HepG2 (cell line): ENCODE results near the gene EFNA3. TPM values are rescaled to one million over a fixed set of nuclear protein-coding genes. Genes with fewer than 3 reads are reported as not detected.
A peak's percentile ranks its signal among the peaks of the same experiment; 100 is the strongest.

ENCODE experiments used
- AHDC1 ChIP-seq: sonication (generic); formaldehyde crosslinking; IDR thresholded peaks from 2 replicates; pipeline ENCODE4 v1.5.1; 2020; ENCODE audit warnings: mild to moderate bottlenecking, missing genetic modification reagents, borderline replicate concordance
- ATF2 ChIP-seq: sonication (generic); formaldehyde crosslinking; IDR thresholded peaks from 2 replicates; pipeline ENCODE4 v1.4.0; 2020; ENCODE audit warnings: missing genetic modification reagents
- CENPT ChIP-seq: sonication (generic); formaldehyde crosslinking; IDR thresholded peaks from 2 replicates; pipeline ENCODE4 v1.8.0; 2022; ENCODE audit warnings: low read depth, mild to moderate bottlenecking, moderate library complexity, missing genetic modification reagents
- CREB3 ChIP-seq: sonication (generic); formaldehyde crosslinking; IDR thresholded peaks from 2 replicates; pipeline ENCODE4 v1.5.0; 2020; ENCODE audit warnings: missing genetic modification reagents
- ELF1 ChIP-seq: sonication (generic); formaldehyde crosslinking; IDR thresholded peaks from 2 replicates; pipeline ENCODE4 v1.4.0; 2020; ENCODE audit warnings: missing genetic modification reagents
- ERF ChIP-seq: IDR thresholded peaks from 2 replicates; pipeline ENCODE4 v1.6.1; 2018; ENCODE audit warnings: missing biosample characterization, missing genetic modification reagents
- ESRRA ChIP-seq: sonication (generic); formaldehyde crosslinking; IDR thresholded peaks from 2 replicates; pipeline ENCODE4 v1.5.1; 2020; ENCODE audit warnings: mild to moderate bottlenecking, low read depth, missing genetic modification reagents
- RELA ChIP-seq: sonication (generic); formaldehyde crosslinking; IDR thresholded peaks from 2 replicates; pipeline ENCODE4 v1.4.0; 2020; ENCODE audit warnings: missing genetic modification reagents
- SRY ChIP-seq: sonication (generic); formaldehyde crosslinking; IDR thresholded peaks from 2 replicates; pipeline ENCODE4 v1.8.0; 2022; ENCODE audit warnings: mild to moderate bottlenecking, missing genetic modification reagents
- TFE3 ChIP-seq: IDR thresholded peaks from 2 replicates; pipeline ENCODE4 v1.6.1; 2016
- TSC22D2 ChIP-seq: sonication (generic); formaldehyde crosslinking; IDR thresholded peaks from 2 replicates; pipeline ENCODE4 v1.5.1; 2020; ENCODE audit warnings: missing genetic modification reagents, mild to moderate bottlenecking, borderline replicate concordance
- ZNF143 ChIP-seq: sonication (generic); formaldehyde crosslinking; IDR thresholded peaks from 2 replicates; pipeline ENCODE4 v1.4.0; 2020; ENCODE audit warnings: missing genetic modification reagents
- ZNF678 ChIP-seq: sonication (generic); formaldehyde crosslinking; IDR thresholded peaks from 2 replicates; pipeline ENCODE4 v1.4.0; 2020; ENCODE audit warnings: mild to moderate bottlenecking, missing genetic modification reagents
- ZNF713 ChIP-seq: sonication (generic); formaldehyde crosslinking; IDR thresholded peaks from 2 replicates; pipeline ENCODE4 v1.4.0; 2020; ENCODE audit warnings: mild to moderate bottlenecking, missing genetic modification reagents
- ZNF720 ChIP-seq: sonication (generic); formaldehyde crosslinking; IDR thresholded peaks from 2 replicates; pipeline ENCODE4 v1.4.0; 2020; ENCODE audit warnings: missing genetic modification reagents
- ZNF746 ChIP-seq: sonication (generic); formaldehyde crosslinking; IDR thresholded peaks from 2 replicates; pipeline ENCODE4 v1.8.0; 2022; ENCODE audit warnings: mild to moderate bottlenecking, missing genetic modification reagents
- ZSCAN31 ChIP-seq: sonication (generic); formaldehyde crosslinking; IDR thresholded peaks from 2 replicates; pipeline ENCODE4 v1.5.0; 2020; ENCODE audit warnings: low read depth, mild to moderate bottlenecking, missing genetic modification reagents
- polyA plus RNA-seq, 8 experiments: library from polyadenylated mRNA; depleted of rRNA in 3 of 8; stranded (reverse) in 7 of 8; unstranded in 1 of 8; fragments of >200 nt; fragmentation: Illumina TruSeq in 4 of 8; extraction: Trizol in 4 of 8; gene quantifications; 2 replicates each; pipeline versions ENCODE4 v1.2.1 to v1.2.3, GENCODE V29; 2011 to 2016; ENCODE audit warnings: low read depth in 4 of 8, missing spikeins in 1 of 8, mixed read lengths in 1 of 8; ENCODE audit not compliant: insufficient read depth in 1 of 8
- total RNA-seq, 5 experiments: library from RNA; depleted of rRNA; stranded (reverse); fragments of >200 nt; fragmentation: Illumina TruSeq; extraction: Trizol; gene quantifications; 2 replicates each; pipeline ENCODE4 v1.2.3, GENCODE V29; 2016; ENCODE audit warnings: low read depth in 1 of 5

The EFNA3 gene
- total and polyA plus RNA-seq, 2 of the 13 experiments (the other 11 are each of a cell fraction or from before 2014, with no cell fraction given): 1.0 to 5.7 TPM

- TF ChIP-seq AHDC1 (peak; percentile 16; the same call in 1 of the 2 replicates), CREB3 (no peak), ZNF746 (CRISPR knock-in tag) (peak; percentile 97), ESRRA (CRISPR knock-in tag) (peak; percentile 80; the same call in 1 of the 2 replicates), ELF1 (CRISPR knock-in tag) (peak; percentile 59), ZNF143 (peak; percentile 62; the same call in 1 of the 2 replicates), ERF (CRISPR knock-in tag) (peak; percentile 70; the same call in 1 of the 2 replicates), TSC22D2 (CRISPR knock-in tag) (0 out of 2 replicates have a peak, but pooled peaks have one; percentile 46), ZNF678 (CRISPR knock-in tag) (0 out of 2 replicates have a peak, but pooled peaks have one; percentile 32), ZNF713 (CRISPR knock-in tag) (peak; percentile 94; the same call in 1 of the 2 replicates), CENPT (CRISPR knock-in tag) (0 out of 2 replicates have a peak, but pooled peaks have one; percentile 67), SRY (CRISPR knock-in tag) (peak; percentile 40; the same call in 1 of the 2 replicates), RELA (no peak), ZSCAN31 (peak; percentile 59; the same call in 1 of the 2 replicates), ZNF720 (CRISPR knock-in tag) (no peak), TFE3 (CRISPR knock-in tag) (0 out of 2 replicates have a peak, but pooled peaks have one; percentile 46), ATF2 (CRISPR knock-in tag) (peak; percentile 58; the same call in 1 of the 2 replicates)
Observed at GRCh38 chr1:155128755-155129473, 50.3 kb downstream of the EFNA3 start (continued).
